Muscle layer of duodenum (tissue), 2 donors: Measurements from ENCODE around the gene PROB1.

Source experiments
- H3K27ac ChIP-seq: one replicate; pipeline ENCODE4 v1.7.0; 2013; ENCODE audit warnings: mild to moderate bottlenecking, low read length
- H3K27me3 ChIP-seq: one replicate; pipeline ENCODE4 v1.7.0; 2013; ENCODE audit warnings: low read depth, mild to moderate bottlenecking, control low read depth, low read length
- H3K36me3 ChIP-seq, 2 donors: one replicate each; pipeline ENCODE4 v1.7.0; 2013; ENCODE audit warnings: low read length in 2 of 2, control low read depth in 1 of 2, mild to moderate bottlenecking in 1 of 2; ENCODE audit not compliant: insufficient read depth in 2 of 2, control insufficient read depth in 1 of 2
- H3K4me1 ChIP-seq, 2 donors: one replicate each; pipeline ENCODE4 v1.7.0; 2013; ENCODE audit warnings: low read length in 2 of 2, mild to moderate bottlenecking in 2 of 2, control low read depth in 1 of 2, moderate library complexity in 1 of 2; ENCODE audit not compliant: insufficient read depth in 2 of 2, control insufficient read depth in 1 of 2
- H3K4me3 ChIP-seq, 2 donors: one replicate each; pipeline ENCODE4 v1.7.0; 2013; ENCODE audit warnings: low read length in 2 of 2, low read depth in 1 of 2, mild to moderate bottlenecking in 1 of 2
- H3K9me3 ChIP-seq, 2 donors: one replicate each; pipeline ENCODE4 v1.7.0; 2013; ENCODE audit warnings: low read length in 2 of 2, control low read depth in 1 of 2, mild to moderate bottlenecking in 1 of 2; ENCODE audit not compliant: control insufficient read depth in 1 of 2
- donor health status: healthy.

The PROB1 gene

DNA sequence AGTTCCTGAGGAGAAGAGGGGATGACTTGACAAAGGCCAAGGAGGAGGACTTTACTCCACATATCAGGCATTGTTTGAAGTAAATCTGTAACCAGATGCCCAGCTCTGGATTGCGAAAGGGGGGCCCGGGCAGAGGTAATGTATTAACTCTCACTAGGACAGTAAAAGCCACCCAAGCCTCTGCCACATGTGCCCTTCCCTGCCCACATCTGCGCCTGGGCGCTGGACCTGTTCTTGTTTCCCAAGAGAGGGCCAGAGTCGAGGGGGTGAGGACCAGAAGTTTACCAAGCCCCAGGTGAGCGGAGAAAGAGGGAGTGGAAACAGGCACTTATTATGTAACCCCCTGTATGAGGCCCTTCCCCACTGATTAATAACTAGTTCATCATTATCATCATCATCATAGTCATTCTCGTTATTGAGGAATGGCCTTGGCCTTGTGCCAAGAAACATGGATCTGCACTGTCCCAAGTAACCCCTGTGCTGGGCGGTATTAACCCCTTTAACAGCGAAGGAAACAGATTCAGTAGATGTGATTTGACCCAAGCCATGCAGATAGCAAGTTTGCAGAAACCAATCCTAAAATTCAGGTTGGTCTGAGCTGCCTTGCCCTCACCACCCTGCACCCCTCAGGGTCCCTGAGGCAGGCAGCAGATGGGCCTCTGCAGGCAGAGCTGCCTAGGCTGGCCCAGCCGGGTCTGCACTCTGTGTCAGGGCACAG is 11.5 kb downstream of the PROB1 start, which contains the start of gene SLC23A1:
SLC23A1 (minus strand) TSS at position 23 of the 718 bp plus-strand sequence. CDS start 44 bp downstream, outside the sequence.
- H3K4me1 ChIP-seq: peaks cover 0 to 4% of the 10 kb centered on the region in 2 donors
- H3K4me3 ChIP-seq: no peak within 1 kb of the TSS
- no peaks in the 10 kb centered on the region for H3K36me3 ChIP-seq
- no peaks in the 10 kb centered on the region for H3K9me3 ChIP-seq
- no peak within 1 kb of the TSS for H3K27ac ChIP-seq
- H3K27me3 ChIP-seq: no peaks in the 10 kb centered on the region

DNA sequence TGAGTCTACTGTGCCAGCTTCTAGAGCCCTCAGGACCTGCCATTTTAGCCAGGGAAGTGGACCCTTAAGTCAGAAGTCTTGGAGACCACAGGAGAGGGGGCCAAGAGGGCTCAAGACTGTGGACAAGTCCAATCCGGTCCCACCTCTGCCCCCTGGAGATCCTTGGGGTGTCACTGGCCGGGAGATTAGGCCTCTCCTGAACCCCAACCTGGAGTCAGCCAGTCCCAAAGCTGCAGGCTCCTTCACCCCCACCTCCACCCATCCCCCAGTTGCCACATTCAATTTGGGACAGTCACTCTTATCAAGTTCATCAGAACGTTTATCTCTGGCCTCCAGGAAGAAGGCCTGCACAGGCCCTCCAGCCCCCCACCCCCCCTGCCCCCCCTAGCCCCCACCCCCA is 12.1 kb downstream of the PROB1 start:
- H3K4me3 ChIP-seq: no peak overlapping the region
- peaks cover 0 to 4% of the 10 kb centered on the region in 2 donors for H3K4me1 ChIP-seq
- no peaks in the 10 kb centered on the region for H3K27me3 ChIP-seq
- H3K9me3 ChIP-seq: no peaks in the 10 kb centered on the region
- H3K27ac ChIP-seq: no peak overlapping the region
- no peaks in the 10 kb centered on the region for H3K36me3 ChIP-seq

DNA sequence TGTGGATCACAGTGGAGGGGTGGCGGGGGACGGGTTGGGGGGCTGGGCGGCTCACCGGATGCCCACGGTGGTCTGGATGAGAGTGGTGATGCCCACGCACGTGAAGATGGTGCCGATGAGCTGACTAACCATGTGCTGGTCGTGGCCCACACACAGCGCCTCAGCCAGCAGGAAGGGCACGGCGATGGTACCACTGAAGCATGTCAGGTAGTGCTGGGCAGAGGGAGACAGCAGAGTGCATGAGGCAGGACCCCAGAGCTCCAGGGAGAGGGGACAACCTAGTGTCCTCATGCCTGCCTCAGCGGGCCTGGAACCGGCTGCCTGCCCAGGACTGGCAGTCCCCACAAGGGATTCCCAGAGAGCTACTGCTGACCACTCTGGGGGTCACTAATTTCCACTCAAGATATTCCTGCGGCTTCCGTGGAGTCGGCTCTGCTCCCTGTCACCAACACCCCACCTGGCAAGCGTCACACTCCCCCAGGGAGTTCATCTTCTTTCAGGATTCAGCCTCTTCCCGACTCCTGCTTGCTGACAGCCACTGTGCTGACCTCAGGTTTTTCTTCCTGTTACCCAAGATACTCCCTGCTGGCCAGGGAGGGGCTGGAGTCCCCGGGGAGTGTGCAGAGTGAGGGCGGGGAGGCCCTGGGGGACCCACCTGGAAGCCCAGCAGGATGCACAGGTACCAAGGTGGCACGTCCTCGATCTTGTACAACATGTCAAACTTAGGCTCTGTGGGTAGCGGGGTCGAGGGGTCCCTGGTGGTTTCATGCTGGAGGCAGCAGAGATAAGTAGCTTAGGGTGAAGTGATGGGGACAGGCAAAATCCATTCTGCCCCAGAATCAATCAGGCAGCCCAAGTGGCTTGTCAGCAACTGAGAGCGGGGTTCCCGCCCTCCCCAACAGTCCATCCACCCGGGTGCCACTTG is 12.8 kb downstream of the PROB1 start:
- Histone ChIP-seq H3K36me3 (peaks cover 0 to 4% of the 10 kb centered on the region in 2 donors), H3K4me3 (no peak overlapping the region), H3K27ac (no peak overlapping the region), H3K9me3 (no peaks in the 10 kb centered on the region), H3K27me3 (no peaks in the 10 kb centered on the region), H3K4me1 (peaks cover 0 to 4% of the 10 kb centered on the region in 2 donors)

GRCh38 chr5:139379626-139380449 is 15.1 kb downstream of the PROB1 start:
- no peak overlapping the region for H3K27ac ChIP-seq
- H3K27me3 ChIP-seq: no peaks in the 10 kb centered on the region
- H3K4me1 ChIP-seq: peaks cover 0 to 4% of the 10 kb centered on the region in 2 donors
- H3K36me3 ChIP-seq: peaks cover 0 to 6% of the 10 kb centered on the region in 2 donors
- H3K9me3 ChIP-seq: no peaks in the 10 kb centered on the region
- H3K4me3 ChIP-seq: no peak overlapping the region

DNA sequence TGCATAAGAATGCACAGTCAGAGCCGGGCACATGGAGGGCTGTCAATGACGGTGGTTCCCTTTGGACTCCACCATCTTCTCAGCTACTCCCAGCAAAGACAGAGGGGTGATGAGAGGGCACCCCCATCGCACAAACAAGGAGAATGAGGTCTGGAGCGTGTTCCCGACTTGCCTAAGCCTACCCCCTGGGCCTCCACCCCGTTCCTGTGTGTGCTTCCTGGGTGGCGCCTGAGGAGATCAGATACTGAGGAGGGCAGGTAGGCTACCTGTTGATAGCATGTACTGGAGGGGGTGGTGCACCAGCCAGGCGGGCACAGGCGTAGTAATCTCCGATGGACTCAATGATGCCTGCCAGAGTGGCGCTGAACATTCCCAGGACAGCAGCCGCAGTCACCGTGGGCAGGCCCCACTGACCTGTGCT is 16.0 kb downstream of the PROB1 start:
- Histone ChIP-seq H3K4me3 (no peak overlapping the region), H3K27ac (no peak overlapping the region), H3K9me3 (no peaks in the 10 kb centered on the region), H3K4me1 (peaks cover 0 to 2% of the 10 kb centered on the region in 2 donors), H3K27me3 (no peaks in the 10 kb centered on the region), H3K36me3 (peaks cover 0 to 6% of the 10 kb centered on the region in 2 donors)

- H3K27me3 ChIP-seq: no peaks in the 10 kb centered on the region
- peaks cover 0 to 6% of the 10 kb centered on the region in 2 donors for H3K4me1 ChIP-seq
- peaks cover 0 to 6% of the 10 kb centered on the region in 2 donors for H3K36me3 ChIP-seq
- H3K4me3 ChIP-seq: no peak overlapping the region
- H3K27ac ChIP-seq: no peak overlapping the region
- no peaks in the 10 kb centered on the region for H3K9me3 ChIP-seq
Observed at GRCh38 chr5:139378101-139378825, 16.6 kb downstream of the PROB1 start.

DNA sequence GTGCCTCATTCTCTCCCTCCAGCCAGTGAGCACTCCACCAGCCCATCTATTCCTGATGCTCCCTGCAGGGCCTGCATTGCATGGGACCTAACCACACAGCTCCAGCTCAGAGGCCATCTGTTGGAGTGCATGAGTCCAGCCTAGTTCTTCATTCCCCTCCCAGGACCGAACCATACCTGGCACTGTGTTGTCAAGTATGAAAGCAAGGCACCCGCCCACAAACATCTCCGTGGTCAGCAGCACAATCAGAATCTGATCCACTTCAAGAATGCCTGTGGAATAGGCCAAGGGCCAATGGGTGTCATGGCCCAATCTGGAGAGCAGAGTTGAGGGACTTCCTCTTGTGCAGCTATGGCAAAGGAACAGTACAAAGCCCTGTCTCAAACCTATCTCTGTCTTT is 17.7 kb downstream of the PROB1 start:
- H3K27me3 ChIP-seq: no peaks in the 10 kb centered on the region
- H3K36me3 ChIP-seq: peaks cover 0 to 6% of the 10 kb centered on the region in 2 donors
- H3K27ac ChIP-seq: no peak overlapping the region
- H3K9me3 ChIP-seq: no peaks in the 10 kb centered on the region
- H3K4me1 ChIP-seq: peaks cover 0 to 6% of the 10 kb centered on the region in 2 donors
- H3K4me3 ChIP-seq: no peak overlapping the region

DNA sequence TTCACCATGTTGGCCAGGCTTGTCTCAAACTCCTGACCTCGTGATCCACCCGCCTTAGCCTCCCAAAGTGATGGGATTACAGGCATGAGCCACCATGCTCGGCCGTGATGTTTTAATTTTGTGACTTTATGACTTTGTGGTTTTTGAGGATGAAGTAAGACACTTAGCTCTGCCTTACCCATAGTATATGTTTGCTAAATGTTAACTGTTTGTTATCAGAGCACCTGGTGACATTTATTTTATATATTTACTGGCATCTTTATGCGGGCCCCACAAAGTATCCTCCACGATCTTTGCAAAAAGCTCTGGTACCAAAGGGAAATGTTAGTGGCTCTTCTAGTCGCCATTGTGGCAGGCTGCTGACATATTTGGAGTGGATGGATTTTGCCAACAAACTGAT is 18.5 kb downstream of the PROB1 start:
- H3K27ac ChIP-seq: no peak overlapping the region

GRCh38 chr5:139374909-139375308 is 20.0 kb downstream of the PROB1 start:
- Histone ChIP-seq H3K27ac (no peak overlapping the region), H3K27me3 (no peaks in the 10 kb centered on the region), H3K4me1 (peaks cover 0 to 6% of the 10 kb centered on the region in 2 donors), H3K4me3 (no peak overlapping the region), H3K36me3 (peaks cover 5 to 26% of the 10 kb centered on the region in 2 donors), H3K9me3 (no peaks in the 10 kb centered on the region)

More for the DNA sequence above, 18.5 kb downstream of the PROB1 start:
- no peak overlapping the region for H3K4me3 ChIP-seq
- H3K27me3 ChIP-seq: no peaks in the 10 kb centered on the region
- H3K4me1 ChIP-seq: peaks cover 0 to 6% of the 10 kb centered on the region in 2 donors
- H3K36me3 ChIP-seq: peaks cover 5 to 15% of the 10 kb centered on the region in 2 donors
- no peaks in the 10 kb centered on the region for H3K9me3 ChIP-seq
